CD4-positive, alpha-beta T cell (primary cell): Measurements from ENCODE around the gene TMPRSS9. TPM values are rescaled to one million over a fixed set of nuclear protein-coding genes. Genes with fewer than 3 reads are reported as not detected.
A peak's percentile ranks its signal among the peaks of the same experiment; 100 is the strongest.

Experiments
- ATAC-seq: fragments of 200-7000 bp; cut with Tn5 transposase; one replicate; pipeline ENCODE4 v1.10.0; 2022; ENCODE audit warnings: mild to moderate bottlenecking; ENCODE audit not compliant: poor library complexity
- CTCF ChIA-PET: fragments of 350-600 bp; sonication (Branson Sonifier 250); formaldehyde crosslinking; loops from one replicate; lab custom pipeline; 2021; ENCODE audit warnings: antibody characterized with exemption, inconsistent platforms; lab: Charles Lee
- POLR2A ChIA-PET: fragments of 350-600 bp; sonication (Branson Sonifier 250); formaldehyde crosslinking; loops from one replicate; lab custom pipeline; 2021; ENCODE audit warnings: antibody characterized with exemption, inconsistent platforms; lab: Charles Lee
- DNase-seq, 14 experiments: peaks; one replicate each; pipeline ENCODE4 v3.0.0-alpha.2; 2013 to 2020; ENCODE audit warnings: mixed read lengths in 2 of 14
- H3K27ac ChIP-seq, 2 donors: one replicate each; pipeline versions ENCODE4 v1.5.1 to v1.7.0; 2013; ENCODE audit warnings: low read length in 2 of 2, low read depth in 1 of 2, mild to moderate bottlenecking in 1 of 2
- H3K27me3 ChIP-seq, 2 experiments: 1 replicate in 1 of 2; 2 replicates in 1 of 2; pipeline versions ENCODE4 v1.6.1 to v1.7.0; 2013; ENCODE audit warnings: low read length in 2 of 2, control low read depth in 1 of 2, mild to moderate bottlenecking in 1 of 2, moderate library complexity in 1 of 2; ENCODE audit not compliant: insufficient read depth in 2 of 2, control insufficient read depth in 1 of 2
- H3K36me3 ChIP-seq: one replicate; pipeline ENCODE4 v1.6.1; 2013; ENCODE audit warnings: low read length, control low read depth; ENCODE audit not compliant: insufficient read depth
- H3K4me1 ChIP-seq: one replicate; pipeline ENCODE4 v1.6.1; 2013; ENCODE audit warnings: low read length, control low read depth; ENCODE audit not compliant: insufficient read depth
- H3K4me3 ChIP-seq: one replicate; pipeline ENCODE4 v1.5.1; 2013; ENCODE audit warnings: mild to moderate bottlenecking, low read length, moderate library complexity
- H3K9me3 ChIP-seq, 2 experiments: 1 replicate in 1 of 2; 2 replicates in 1 of 2; pipeline versions ENCODE4 v1.6.1 to v1.7.0; 2013; ENCODE audit warnings: low read length in 2 of 2, mild to moderate bottlenecking in 2 of 2, control low read depth in 1 of 2, moderate library complexity in 1 of 2; ENCODE audit not compliant: control insufficient read depth in 1 of 2, insufficient read depth in 1 of 2
- H3K27ac Mint-ChIP-seq: one replicate; pipeline ENCODE4 v1.8.0; 2020; ENCODE audit warnings: mixed read lengths
- H3K27me3 Mint-ChIP-seq: one replicate; pipeline ENCODE4 v1.8.0; 2021; ENCODE audit warnings: mixed read lengths
- H3K36me3 Mint-ChIP-seq: one replicate; pipeline ENCODE4 v1.8.0; 2021; ENCODE audit warnings: low read depth, mixed read lengths
- H3K4me1 Mint-ChIP-seq: one replicate; pipeline ENCODE4 v1.8.0; 2021; ENCODE audit warnings: low read depth, mixed read lengths
- H3K4me3 Mint-ChIP-seq: one replicate; pipeline ENCODE4 v1.8.0; 2020; ENCODE audit warnings: mild to moderate bottlenecking, mixed read lengths
- H3K9me3 Mint-ChIP-seq: one replicate; pipeline ENCODE4 v1.8.0; 2020; ENCODE audit warnings: mixed read lengths
- CTCF ChIP-seq: fragments of 200-600 bp; IDR thresholded peaks from one replicate; pipeline ENCODE4 v1.8.0; 2022; ENCODE audit warnings: antibody characterized with exemption, mild to moderate bottlenecking
- intact Hi-C, 2 experiments: fragments of 100-400 bp; cut with DNase I in 1 of 2; cut with micrococcal nuclease in 1 of 2; formaldehyde crosslinking; loops; one replicate each; pipeline versions ENCODE4 v1.15.1 to v1.9.0; 2023 to 2025; cut with DNase I, micrococcal nuclease
- total RNA-seq, 174 experiments: library from RNA in 2 of 174; stranded (reverse) in 2 of 174; gene quantifications; one replicate each; pipeline ENCODE4 v1.2.3 and lab custom pipeline; 2021 to 2026

TMPRSS9 gene
- total RNA-seq, 2 experiments from 2014 or later, result not detected

GRCh38 chr19:2441096-2441752 lies 81.2 kb downstream of the TMPRSS9 start:
- H3K36me3 ChIP-seq, result peaks cover 39% of the 10 kb centered on the region

GRCh38 chr19:2443116-2443784 lies 83.2 kb downstream of the TMPRSS9 start:
- no peak for DNase-seq
- Mint-ChIP-seq H3K4me3 (no peak overlapping the region), H3K27ac (no peak overlapping the region), H3K9me3 (no peaks in the 10 kb centered on the region), H3K4me1 (peaks cover 12% of the 10 kb centered on the region), H3K27me3 (no peaks in the 10 kb centered on the region), H3K36me3 (peaks cover 4% of the 10 kb centered on the region)
- no peak overlapping the region for H3K27ac ChIP-seq
- ChIA-PET POLR2A (no interaction called here), CTCF (no interaction called here)
- intact Hi-C loops, result no loop called here
- no peak overlapping the region for H3K4me3 ChIP-seq
- peaks cover 27% of the 10 kb centered on the region for H3K36me3 ChIP-seq
- no peak for ATAC-seq
- TF ChIP-seq CTCF, result no peak
- H3K27me3 ChIP-seq, result no peaks in the 10 kb centered on the region
- peaks cover 15% of the 10 kb centered on the region for H3K4me1 ChIP-seq
- no peaks in the 10 kb centered on the region for H3K9me3 ChIP-seq

More at GRCh38 chr19:2441096-2441752, 81.2 kb downstream of the TMPRSS9 start:
- Histone ChIP-seq H3K9me3 (no peaks in the 10 kb centered on the region), H3K4me1 (peaks cover 2% of the 10 kb centered on the region), H3K4me3 (no peak overlapping the region), H3K27ac (no peak overlapping the region), H3K27me3 (no peaks in the 10 kb centered on the region)
- H3K4me3 Mint-ChIP-seq, result no peak overlapping the region
- ATAC-seq (no peak), DNase-seq (peak in 1 of 14 experiments; percentile 18)
- ChIA-PET POLR2A (no interaction called here), CTCF (no interaction called here)
- no peaks in the 10 kb centered on the region for H3K9me3 Mint-ChIP-seq
- peaks cover 4% of the 10 kb centered on the region for H3K36me3 Mint-ChIP-seq
- H3K27ac Mint-ChIP-seq, result no peak overlapping the region
- no peak for TF ChIP-seq CTCF
- H3K4me1 Mint-ChIP-seq, result peaks cover 1% of the 10 kb centered on the region
- intact Hi-C loops, result no loop called here
- no peaks in the 10 kb centered on the region for H3K27me3 Mint-ChIP-seq

GRCh38 chr19:2443785-2444182 lies 83.7 kb downstream of the TMPRSS9 start:
- no peak for ATAC-seq
- Mint-ChIP-seq H3K9me3 (no peaks in the 10 kb centered on the region), H3K4me3 (no peak overlapping the region), H3K36me3 (peaks cover 4% of the 10 kb centered on the region), H3K27me3 (no peaks in the 10 kb centered on the region), H3K27ac (no peak overlapping the region), H3K4me1 (peaks cover 12% of the 10 kb centered on the region)
- peaks cover 15% of the 10 kb centered on the region for H3K4me1 ChIP-seq
- H3K36me3 ChIP-seq, result peaks cover 24% of the 10 kb centered on the region
- H3K27me3 ChIP-seq, result no peaks in the 10 kb centered on the region
- TF ChIP-seq CTCF, result no peak
- no peak overlapping the region for H3K4me3 ChIP-seq
- no peak for DNase-seq
- CTCF ChIA-PET, result no interaction called here
- no peaks in the 10 kb centered on the region for H3K9me3 ChIP-seq
- H3K27ac ChIP-seq, result no peak overlapping the region
- intact Hi-C loops, result no loop called here
- POLR2A ChIA-PET, result no interaction called here
